ENCODE results near the gene CTNNA2. TPM values are rescaled to one million over a fixed set of nuclear protein-coding genes. Genes with fewer than 3 reads are reported as not detected.

Gene CTNNA2
- total and polyA plus RNA-seq, 9 of the 15 experiments (the other 6 are each of a cell fraction or from before 2014, with no cell fraction given) = 0.03 to 0.40 (median 0.15) TPM

DNA sequence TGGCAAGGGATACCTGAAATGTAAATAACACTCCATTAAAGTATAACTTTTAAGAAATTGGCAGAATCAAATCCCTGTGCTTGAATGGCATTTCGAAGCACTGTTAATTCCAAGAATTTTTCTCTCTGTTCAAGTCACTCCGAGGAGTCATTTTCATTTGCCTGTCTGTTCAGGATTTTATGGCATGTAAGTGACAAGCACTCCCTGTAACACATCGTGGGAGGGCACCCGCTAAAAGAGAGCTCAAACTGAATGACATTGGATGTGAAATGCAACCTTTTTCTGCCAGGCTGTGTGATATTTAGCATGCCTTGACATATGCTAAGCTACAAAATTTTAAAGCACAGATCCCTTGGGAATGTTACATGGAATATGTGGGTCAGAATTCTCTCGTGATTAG lies 452.1 kb downstream of the CTNNA2 start:
- intact Hi-C loops (cut with micrococcal nuclease) = no loop called here

DNA sequence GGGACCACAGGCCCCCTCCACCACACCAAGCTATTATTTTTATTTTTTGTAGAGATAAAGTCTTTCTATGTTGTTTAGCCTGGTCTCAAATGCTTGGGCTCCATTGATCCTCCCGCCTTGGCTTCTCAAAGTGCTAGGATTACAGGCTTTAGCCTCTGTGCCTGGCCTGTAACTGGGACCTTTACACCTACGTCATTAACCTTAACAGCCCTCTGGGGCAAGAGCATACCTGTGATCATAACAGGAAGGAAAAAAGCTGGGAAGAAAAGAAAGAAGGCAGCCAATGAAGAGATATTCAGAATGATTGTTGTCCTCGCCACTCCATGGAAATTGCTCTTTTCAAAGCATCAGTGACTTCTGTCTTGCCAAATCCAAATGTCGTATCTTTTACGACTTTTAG lies 453.5 kb downstream of the CTNNA2 start:
- no peak for TF ChIP-seq ESRRB (CRISPR knock-in tag; IDR thresholded peaks at IDR 0.05; ENCODE audit: borderline replicate concordance)
- TF ChIP-seq, protein P1, sequence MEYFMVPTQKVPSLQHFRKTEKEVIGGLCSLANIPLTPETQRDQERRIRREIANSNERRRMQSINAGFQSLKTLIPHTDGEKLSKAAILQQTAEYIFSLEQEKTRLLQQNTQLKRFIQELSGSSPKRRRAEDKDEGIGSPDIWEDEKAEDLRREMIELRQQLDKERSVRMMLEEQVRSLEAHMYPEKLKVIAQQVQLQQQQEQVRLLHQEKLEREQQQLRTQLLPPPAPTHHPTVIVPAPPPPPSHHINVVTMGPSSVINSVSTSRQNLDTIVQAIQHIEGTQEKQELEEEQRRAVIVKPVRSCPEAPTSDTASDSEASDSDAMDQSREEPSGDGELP (CRISPR knock-in tag; IDR thresholded peaks at IDR 0.05; ENCODE audit: borderline replicate concordance) = no peak
- no peak for TF ChIP-seq MCM5 (IDR thresholded peaks at IDR 0.05; ENCODE audit: low read depth)
- no peak for TF ChIP-seq HOXB6 (CRISPR knock-in tag; IDR thresholded peaks at IDR 0.05; ENCODE audit: borderline replicate concordance)
- no peak overlapping the region for H2AFZ ChIP-seq (ENCODE audit: low read depth, low read length)
- H3K36me3 ChIP-seq (ENCODE audit: control insufficient read depth, insufficient read depth, low read length) = no peaks in the 10 kb centered on the region
- H3K27ac ChIP-seq (ENCODE audit: extremely low read depth, low read depth, low read length) = no peak overlapping the region
- no peaks in the 10 kb centered on the region for H3K4me1 ChIP-seq (replicated peaks in 1 of 2; ENCODE audit: control insufficient read depth in 2 of 2, insufficient read depth in 2 of 2, low read length in 2 of 2)
- POLR2A ChIA-PET = no interaction called here
- H4K20me1 ChIP-seq (replicated peaks; ENCODE audit: control insufficient read depth, insufficient read depth, low read length) = no peaks in the 10 kb centered on the region
- H3K4me2 ChIP-seq (ENCODE audit: insufficient read depth, low read length) = no peak overlapping the region
- H3K9me1 ChIP-seq (ENCODE audit: control insufficient read depth, insufficient read depth, low read length) = no peaks in the 10 kb centered on the region
- no peak overlapping the region for H3K4me3 ChIP-seq
- in situ Hi-C loops (cut with MboI) = no loop called here
- no peaks in the 10 kb centered on the region for H3K9me3 ChIP-seq (replicated peaks; ENCODE audit: control insufficient read depth, insufficient read depth, low read depth, low read length)
- intact Hi-C loops (cut with micrococcal nuclease) = no loop called here
- 0% methylated on average over 5 of the region's 5 CpGs for WGBS (ENCODE audit: insufficient coverage, low coverage, missing lambda C conversion rate)
- no peaks in the 10 kb centered on the region for H3K79me2 ChIP-seq (ENCODE audit: control insufficient read depth, insufficient read depth, low read length)
- no TSS peak for BruUV-seq (replicated peaks)
- ATAC-seq (no peak), FAIRE-seq (no peak), DNase-seq (ENCODE audit: extremely low read depth in 1 of 4, low spot score in 3 of 4) (no peak)
- no peak overlapping the region for H3K9ac ChIP-seq (ENCODE audit: insufficient read depth in 1 of 2, low read depth in 2 of 2, low read length in 2 of 2)
- CTCF ChIA-PET (ENCODE audit: low intra/inter-chr PET ratio) = no interaction called here
- no peaks in the 10 kb centered on the region; a peak in 1 of 5 replicates for H3K27me3 ChIP-seq (ENCODE audit: control insufficient read depth in 2 of 2, insufficient read depth in 2 of 2, low read length in 2 of 2)

More for the DNA sequence above, 452.1 kb downstream of the CTNNA2 start:
- Histone ChIP-seq H3K4me2 (ENCODE audit: insufficient read depth, low read length) (no peak overlapping the region), H3K9me3 (replicated peaks; ENCODE audit: control insufficient read depth, insufficient read depth, low read depth, low read length) (no peaks in the 10 kb centered on the region), H3K4me3 (no peak overlapping the region), H3K27me3 (ENCODE audit: control insufficient read depth in 2 of 2, insufficient read depth in 2 of 2, low read length in 2 of 2) (no peaks in the 10 kb centered on the region; a peak in 1 of 5 replicates), H3K9ac (ENCODE audit: insufficient read depth in 1 of 2, low read depth in 2 of 2, low read length in 2 of 2) (no peak overlapping the region), H3K27ac (ENCODE audit: extremely low read depth, low read depth, low read length) (no peak overlapping the region), H3K4me1 (replicated peaks in 1 of 2; ENCODE audit: control insufficient read depth in 2 of 2, insufficient read depth in 2 of 2, low read length in 2 of 2) (no peaks in the 10 kb centered on the region), H3K79me2 (ENCODE audit: control insufficient read depth, insufficient read depth, low read length) (no peaks in the 10 kb centered on the region), H2AFZ (ENCODE audit: low read depth, low read length) (no peak overlapping the region), H3K36me3 (ENCODE audit: control insufficient read depth, insufficient read depth, low read length) (no peaks in the 10 kb centered on the region), H4K20me1 (replicated peaks; ENCODE audit: control insufficient read depth, insufficient read depth, low read length) (no peaks in the 10 kb centered on the region), H3K9me1 (ENCODE audit: control insufficient read depth, insufficient read depth, low read length) (no peaks in the 10 kb centered on the region)
- no peak for ATAC-seq
- no peak for FAIRE-seq
- in situ Hi-C loops (cut with MboI) = no loop called here
- no TSS peak for BruUV-seq (replicated peaks)
- 0% methylated on average over 5 of the region's 5 CpGs for whole genome bisulfite sequencing (ENCODE audit: insufficient coverage, low coverage, missing lambda C conversion rate)
- DNase-seq (ENCODE audit: extremely low read depth in 1 of 4, low spot score in 3 of 4) = no peak
- ChIA-PET CTCF (ENCODE audit: low intra/inter-chr PET ratio) (no interaction called here), POLR2A (no interaction called here)
- TF ChIP-seq HNRNPK (IDR thresholded peaks at IDR 0.05; ENCODE audit: low read depth, low read length, poor library complexity, severe bottlenecking) = no peak
- TF ChIP-seq, protein P2, sequence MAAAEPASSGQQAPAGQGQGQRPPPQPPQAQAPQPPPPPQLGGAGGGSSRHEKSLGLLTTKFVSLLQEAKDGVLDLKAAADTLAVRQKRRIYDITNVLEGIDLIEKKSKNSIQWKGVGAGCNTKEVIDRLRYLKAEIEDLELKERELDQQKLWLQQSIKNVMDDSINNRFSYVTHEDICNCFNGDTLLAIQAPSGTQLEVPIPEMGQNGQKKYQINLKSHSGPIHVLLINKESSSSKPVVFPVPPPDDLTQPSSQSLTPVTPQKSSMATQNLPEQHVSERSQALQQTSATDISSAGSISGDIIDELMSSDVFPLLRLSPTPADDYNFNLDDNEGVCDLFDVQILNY (CRISPR knock-in tag; IDR thresholded peaks at IDR 0.05) = no peak
- TF ChIP-seq NFRKB (IDR thresholded peaks at IDR 0.05; ENCODE audit: low read depth) = no peak
- TF ChIP-seq NR4A1 (CRISPR knock-in tag; IDR thresholded peaks at IDR 0.05) = no peak
- TF ChIP-seq NR4A1 (tag; IDR thresholded peaks at IDR 0.05) = no peak
- no peak for TF ChIP-seq NFE2 (IDR thresholded peaks at IDR 0.05; ENCODE audit: low read depth)

Measured in K562 (cell line).